Endothelial cell (in vitro differentiated cells): Measurements from ENCODE around the gene DLG1. TPM values are rescaled to one million over a fixed set of nuclear protein-coding genes. Genes with fewer than 3 reads are reported as not detected.

Experiments
- DNase-seq: peaks from one replicate; pipeline ENCODE4 v3.0.0; 2021; ENCODE audit warnings: low spot score
- H3K27ac Mint-ChIP-seq: one replicate; pipeline ENCODE4 v1.8.0; 2021; ENCODE audit warnings: mixed read lengths, inconsistent platforms; ENCODE audit not compliant: unreplicated experiment
- H3K27me3 Mint-ChIP-seq: one replicate; pipeline ENCODE4 v1.8.0; 2021; ENCODE audit warnings: mild to moderate bottlenecking, moderate library complexity, mixed read lengths, inconsistent platforms; ENCODE audit not compliant: unreplicated experiment
- H3K36me3 Mint-ChIP-seq: one replicate; pipeline ENCODE4 v1.8.0; 2021; ENCODE audit warnings: mild to moderate bottlenecking, low read depth, mixed read lengths, inconsistent platforms; ENCODE audit not compliant: unreplicated experiment
- H3K4me1 Mint-ChIP-seq: one replicate; pipeline ENCODE4 v1.8.0; 2021; ENCODE audit warnings: mild to moderate bottlenecking, mixed read lengths, inconsistent platforms; ENCODE audit not compliant: unreplicated experiment
- H3K4me3 Mint-ChIP-seq: one replicate; pipeline ENCODE4 v1.8.0; 2021; ENCODE audit warnings: mild to moderate bottlenecking, mixed read lengths, inconsistent platforms; ENCODE audit not compliant: unreplicated experiment
- H3K9me3 Mint-ChIP-seq: one replicate; pipeline ENCODE4 v1.8.0; 2021; ENCODE audit warnings: mixed read lengths, inconsistent platforms; ENCODE audit not compliant: unreplicated experiment
- long read RNA-seq: library from polyadenylated mRNA; unstranded; transcript quantifications from one replicate; pipeline ENCODE4 v2.0.0, GENCODE V29; 2020; ENCODE audit not compliant: unreplicated experiment
- total RNA-seq: library from RNA; stranded (reverse); fragmentation: NEBNext Ultra II Directional; extraction: Animal tissue kit (Norgen Biotek cat#: 25700); gene quantifications from one replicate; pipeline ENCODE4 v1.2.1, GENCODE V29; 2021; ENCODE audit not compliant: unreplicated experiment
- TF ChIP-seq, protein P1 (sequence below): fragments of 200-600 bp; sonication (generic); IDR thresholded peaks from one replicate; pipeline ENCODE4 v1.5.0; 2021; ENCODE audit warnings: antibody characterized with exemption; ENCODE audit not compliant: unreplicated experiment

The DLG1 gene
- 75.5 TPM for total RNA-seq
- long read RNA-seq, partial matches to known transcripts, result 1 of 1 reads
- long read RNA-seq, other reads (novel, unspliced or antisense), result 0 of 1 reads

- peaks cover 17% of the 10 kb centered on the region for H3K4me1 Mint-ChIP-seq
- H3K36me3 Mint-ChIP-seq, result no peaks in the 10 kb centered on the region
- TF ChIP-seq, protein P1, sequence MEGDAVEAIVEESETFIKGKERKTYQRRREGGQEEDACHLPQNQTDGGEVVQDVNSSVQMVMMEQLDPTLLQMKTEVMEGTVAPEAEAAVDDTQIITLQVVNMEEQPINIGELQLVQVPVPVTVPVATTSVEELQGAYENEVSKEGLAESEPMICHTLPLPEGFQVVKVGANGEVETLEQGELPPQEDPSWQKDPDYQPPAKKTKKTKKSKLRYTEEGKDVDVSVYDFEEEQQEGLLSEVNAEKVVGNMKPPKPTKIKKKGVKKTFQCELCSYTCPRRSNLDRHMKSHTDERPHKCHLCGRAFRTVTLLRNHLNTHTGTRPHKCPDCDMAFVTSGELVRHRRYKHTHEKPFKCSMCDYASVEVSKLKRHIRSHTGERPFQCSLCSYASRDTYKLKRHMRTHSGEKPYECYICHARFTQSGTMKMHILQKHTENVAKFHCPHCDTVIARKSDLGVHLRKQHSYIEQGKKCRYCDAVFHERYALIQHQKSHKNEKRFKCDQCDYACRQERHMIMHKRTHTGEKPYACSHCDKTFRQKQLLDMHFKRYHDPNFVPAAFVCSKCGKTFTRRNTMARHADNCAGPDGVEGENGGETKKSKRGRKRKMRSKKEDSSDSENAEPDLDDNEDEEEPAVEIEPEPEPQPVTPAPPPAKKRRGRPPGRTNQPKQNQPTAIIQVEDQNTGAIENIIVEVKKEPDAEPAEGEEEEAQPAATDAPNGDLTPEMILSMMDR, result no peak
- peaks cover 3% of the 10 kb centered on the region for H3K27me3 Mint-ChIP-seq
- H3K27ac Mint-ChIP-seq, result peak within 1 kb of the TSS; percentile 92
- H3K4me3 Mint-ChIP-seq, result peak within 1 kb of the TSS; percentile 92
- peak; percentile 81 for DNase-seq
- H3K9me3 Mint-ChIP-seq, result no peaks in the 10 kb centered on the region
Observed at GRCh38 chr3:197298341-197298944, at the start of gene DLG1. DLG1 (minus strand) TSS chr3:197298612; CDS start chr3:197297204, 1,408 bp downstream.

DNA sequence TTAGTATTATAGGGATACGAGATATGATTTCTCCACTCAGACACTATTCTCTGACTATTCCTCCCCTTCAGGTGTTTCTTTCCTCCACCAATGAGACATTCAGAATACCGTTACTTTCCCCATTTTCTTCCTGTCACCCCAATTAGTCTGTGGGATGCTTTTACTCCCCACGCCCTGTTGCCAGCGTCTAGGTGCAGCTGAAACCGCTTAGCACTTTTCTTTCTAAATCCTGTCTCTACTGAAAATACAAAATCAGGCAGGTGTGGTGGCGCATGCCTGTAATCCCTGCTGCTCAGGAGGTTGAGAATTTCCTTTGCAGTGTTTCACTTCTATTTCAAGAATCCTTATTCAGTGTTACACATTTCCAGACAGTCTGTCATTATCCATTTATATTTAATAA is 49.6 kb upstream of the DLG1 start:
- TF ChIP-seq, protein P1, result no peak
- Mint-ChIP-seq H3K4me1 (peaks cover 5% of the 10 kb centered on the region), H3K27ac (no peak overlapping the region), H3K36me3 (no peaks in the 10 kb centered on the region), H3K9me3 (no peaks in the 10 kb centered on the region), H3K4me3 (no peak overlapping the region), H3K27me3 (no peaks in the 10 kb centered on the region)
- no peak for DNase-seq

- TF ChIP-seq, protein P1, result no peak
- H3K4me1 Mint-ChIP-seq, result peaks cover under 1% of the 10 kb centered on the region
Observed at GRCh38 chr3:197345390-197345789, 47.0 kb upstream of the DLG1 start.

GRCh38 chr3:197344582-197345318 is 46.3 kb upstream of the DLG1 start:
- Mint-ChIP-seq H3K4me1 (no peaks in the 10 kb centered on the region), H3K27ac (no peak overlapping the region), H3K9me3 (no peaks in the 10 kb centered on the region), H3K27me3 (peaks cover 3% of the 10 kb centered on the region), H3K4me3 (no peak overlapping the region), H3K36me3 (no peaks in the 10 kb centered on the region)
- TF ChIP-seq, protein P1, result no peak
- no peak for DNase-seq

More at GRCh38 chr3:197345390-197345789, 47.0 kb upstream of the DLG1 start:
- DNase-seq, result no peak
- Mint-ChIP-seq H3K4me3 (no peak overlapping the region), H3K27me3 (peaks cover 3% of the 10 kb centered on the region), H3K9me3 (no peaks in the 10 kb centered on the region), H3K36me3 (no peaks in the 10 kb centered on the region), H3K27ac (no peak overlapping the region)
